Neural cell (in vitro differentiated cells): ENCODE data around the gene VASN. TPM values are rescaled to one million over a fixed set of nuclear protein-coding genes. Genes with fewer than 3 reads are reported as not detected.

Experiments used
- H2AFZ ChIP-seq: fragments of 200-600, 300-800 bp; sonication (generic), shearing (Covaris generic); 2 replicates; pipeline ENCODE4 v1.6.0; 2014; ENCODE audit warnings: low read depth, mild to moderate bottlenecking, antibody characterized with exemption, low read length, moderate library complexity
- H3F3A ChIP-seq: fragments of 200-600 bp; shearing (Covaris generic); 2 replicates; pipeline ENCODE4 v1.6.1; 2016; ENCODE audit warnings: mild to moderate bottlenecking, moderate library complexity, mixed read lengths, antibody characterized with exemption, low read length; ENCODE audit not compliant: insufficient read depth, poor library complexity, severe bottlenecking
- H3K27ac ChIP-seq: fragments of 200-600, 300-800 bp; sonication (generic), shearing (Covaris generic); 2 replicates; pipeline ENCODE4 v1.5.1; 2014; ENCODE audit warnings: mild to moderate bottlenecking, low read length, moderate library complexity
- H3K27me3 ChIP-seq: fragments of 300-800, 200-600 bp; sonication (generic), shearing (Covaris generic); 2 replicates; pipeline ENCODE4 v1.6.0; 2014; ENCODE audit warnings: mild to moderate bottlenecking, low read depth, low read length, moderate library complexity; ENCODE audit not compliant: insufficient read depth
- H3K36me3 ChIP-seq: fragments of 300-800, 200-600 bp; sonication (generic), shearing (Covaris generic); 2 replicates; pipeline ENCODE4 v1.5.1; 2014; ENCODE audit warnings: mild to moderate bottlenecking, antibody characterized with exemption, low read length, moderate library complexity; ENCODE audit not compliant: insufficient read depth
- H3K4me2 ChIP-seq: fragments of 300-800, 200-600 bp; sonication (generic), shearing (Covaris generic); 2 replicates; pipeline ENCODE4 v1.6.0; 2014; ENCODE audit warnings: mild to moderate bottlenecking, low read length
- H3K4me3 ChIP-seq: fragments of 300-800, 200-600 bp; sonication (generic), shearing (Covaris generic); 2 replicates; pipeline ENCODE4 v1.5.1; 2014; ENCODE audit warnings: mild to moderate bottlenecking, low read length, moderate library complexity
- H3K79me2 ChIP-seq: fragments of 200-600 bp; shearing (Covaris generic); replicated peaks from 2 replicates; pipeline ENCODE4 v1.6.0; 2014; ENCODE audit warnings: mild to moderate bottlenecking, low read length, moderate library complexity; ENCODE audit not compliant: insufficient read depth
- H3K9ac ChIP-seq: fragments of 300-800, 200-600 bp; sonication (generic), shearing (Covaris generic); 2 replicates; pipeline ENCODE4 v1.6.1; 2016; ENCODE audit warnings: mild to moderate bottlenecking, low read length, mixed read lengths
- H3K9me2 ChIP-seq: fragments of 200-600 bp; shearing (Covaris generic); 2 replicates; pipeline ENCODE4 v1.6.1; 2016; ENCODE audit warnings: mild to moderate bottlenecking, low read length, mixed read lengths; ENCODE audit not compliant: insufficient read depth
- H3K9me3 ChIP-seq: fragments of 200-600, 300-800 bp; sonication (generic), shearing (Covaris generic); 2 replicates; pipeline ENCODE4 v1.6.1; 2016; ENCODE audit warnings: mild to moderate bottlenecking, mixed run types, low read length, moderate library complexity, mixed read lengths
- H4K20me1 ChIP-seq: fragments of 200-600 bp; shearing (Covaris generic); 2 replicates; pipeline ENCODE4 v1.6.1; 2016; ENCODE audit warnings: mild to moderate bottlenecking, mixed run types; ENCODE audit not compliant: insufficient read depth
- EP300 ChIP-seq: fragments of 450-650 bp; conservative IDR thresholded peaks from 2 replicates; pipeline ENCODE4 v1.6.1; 2014; ENCODE audit warnings: antibody characterized with exemption, mild to moderate bottlenecking, moderate library complexity; ENCODE audit not compliant: poor library complexity, severe bottlenecking
- EZH2 ChIP-seq: fragments of 200-600, 300-800 bp; shearing (Covaris generic), sonication (generic); IDR thresholded peaks from 2 replicates; pipeline ENCODE4 v1.6.1; 2014; ENCODE audit warnings: antibody characterized with exemption, low read length, borderline replicate concordance, mild to moderate bottlenecking; ENCODE audit not compliant: insufficient read depth, poor library complexity, severe bottlenecking
- MXI1 ChIP-seq: fragments of 450-650 bp; conservative IDR thresholded peaks from 2 replicates; pipeline ENCODE4 v1.6.1; 2014; ENCODE audit warnings: antibody characterized with exemption, mild to moderate bottlenecking; ENCODE audit not compliant: poor library complexity, severe bottlenecking
- POLR2AphosphoS5 ChIP-seq: IDR thresholded peaks from 2 replicates; pipeline ENCODE4 v1.6.1; 2012
- RAD21 ChIP-seq: fragments of 450-650 bp; conservative IDR thresholded peaks from 2 replicates; pipeline ENCODE4 v1.6.1; 2014; ENCODE audit warnings: antibody characterized with exemption, mild to moderate bottlenecking, moderate library complexity
- SMC3 ChIP-seq: fragments of 450-650 bp; conservative IDR thresholded peaks from 2 replicates; pipeline ENCODE4 v1.6.1; 2014; ENCODE audit warnings: antibody characterized with exemption, mild to moderate bottlenecking, moderate library complexity; ENCODE audit not compliant: poor library complexity
- TAF1 ChIP-seq: IDR thresholded peaks from 2 replicates; pipeline ENCODE4 v1.6.1; 2012; ENCODE audit warnings: low read depth
- polyA plus RNA-seq: library from polyadenylated mRNA; depleted of rRNA; stranded (reverse); fragments of >200 nt; gene quantifications from 2 replicates; pipeline ENCODE4 v1.2.3, GENCODE V29; 2014
- TF ChIP-seq, protein P1 (sequence below): fragments of 450-650 bp; IDR thresholded peaks from 2 replicates; pipeline ENCODE4 v1.5.1; 2014; ENCODE audit warnings: antibody characterized with exemption, mild to moderate bottlenecking, moderate library complexity; ENCODE audit not compliant: poor library complexity, severe bottlenecking
- TF ChIP-seq, protein P2 (sequence below): IDR thresholded peaks from 2 replicates; pipeline ENCODE4 v1.6.1; 2012; ENCODE audit warnings: borderline replicate concordance

The VASN gene
- polyA plus RNA-seq, 1 donor from 2014 or later = 0.57 TPM

DNA sequence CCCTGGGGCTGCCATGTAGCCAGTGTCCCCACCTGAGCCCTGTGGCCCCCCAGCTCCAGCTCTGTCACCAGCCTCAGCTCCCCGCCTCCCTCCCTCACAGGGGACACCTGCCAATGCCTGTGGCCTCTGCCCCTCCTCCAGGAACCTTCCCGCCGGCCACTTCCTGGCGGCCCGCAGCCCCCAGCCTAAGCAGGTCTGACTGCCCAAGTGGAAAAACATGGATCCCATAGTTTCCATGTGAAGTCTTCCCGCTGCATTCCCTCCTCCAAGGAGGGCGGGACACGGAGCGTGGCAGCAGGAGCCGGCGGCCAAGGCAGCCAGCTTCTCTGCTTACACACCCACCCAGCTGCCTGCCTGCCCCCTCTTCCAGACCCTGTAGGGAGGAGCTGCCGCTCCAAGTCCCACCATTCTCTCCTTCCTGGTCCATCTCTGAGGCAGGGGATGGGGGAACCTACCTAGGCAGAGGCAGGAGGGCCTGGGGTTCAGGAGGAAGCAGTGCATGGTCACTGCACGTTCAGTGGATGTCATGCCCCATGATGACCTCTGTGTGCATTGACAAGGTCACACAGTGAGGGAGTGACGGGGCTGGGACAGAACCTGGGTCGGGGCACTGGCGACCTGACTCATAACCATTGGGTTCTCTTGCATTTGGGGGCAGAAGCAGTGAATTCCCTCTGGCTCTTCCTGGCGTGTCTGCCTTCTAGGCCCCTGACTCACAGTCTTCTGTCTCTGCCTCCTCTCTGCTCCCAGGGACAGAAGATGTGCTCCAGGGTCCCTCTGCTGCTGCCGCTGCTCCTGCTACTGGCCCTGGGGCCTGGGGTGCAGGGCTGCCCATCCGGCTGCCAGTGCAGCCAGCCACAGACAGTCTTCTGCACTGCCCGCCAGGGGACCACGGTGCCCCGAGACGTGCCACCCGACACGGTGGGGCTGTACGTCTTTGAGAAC is 8.7 kb downstream of the VASN start:
- H3K27ac ChIP-seq = no peak overlapping the region
- H3K36me3 ChIP-seq = no peaks in the 10 kb centered on the region
- no peak overlapping the region for H3K9ac ChIP-seq
- no peak overlapping the region for H2AFZ ChIP-seq
- H3K79me2 ChIP-seq = no peaks in the 10 kb centered on the region
- H3K9me3 ChIP-seq = no peaks in the 10 kb centered on the region
- H4K20me1 ChIP-seq = no peaks in the 10 kb centered on the region
- H3K4me2 ChIP-seq = no peak overlapping the region
- H3K4me3 ChIP-seq = no peak overlapping the region
- TF ChIP-seq, protein P1, sequence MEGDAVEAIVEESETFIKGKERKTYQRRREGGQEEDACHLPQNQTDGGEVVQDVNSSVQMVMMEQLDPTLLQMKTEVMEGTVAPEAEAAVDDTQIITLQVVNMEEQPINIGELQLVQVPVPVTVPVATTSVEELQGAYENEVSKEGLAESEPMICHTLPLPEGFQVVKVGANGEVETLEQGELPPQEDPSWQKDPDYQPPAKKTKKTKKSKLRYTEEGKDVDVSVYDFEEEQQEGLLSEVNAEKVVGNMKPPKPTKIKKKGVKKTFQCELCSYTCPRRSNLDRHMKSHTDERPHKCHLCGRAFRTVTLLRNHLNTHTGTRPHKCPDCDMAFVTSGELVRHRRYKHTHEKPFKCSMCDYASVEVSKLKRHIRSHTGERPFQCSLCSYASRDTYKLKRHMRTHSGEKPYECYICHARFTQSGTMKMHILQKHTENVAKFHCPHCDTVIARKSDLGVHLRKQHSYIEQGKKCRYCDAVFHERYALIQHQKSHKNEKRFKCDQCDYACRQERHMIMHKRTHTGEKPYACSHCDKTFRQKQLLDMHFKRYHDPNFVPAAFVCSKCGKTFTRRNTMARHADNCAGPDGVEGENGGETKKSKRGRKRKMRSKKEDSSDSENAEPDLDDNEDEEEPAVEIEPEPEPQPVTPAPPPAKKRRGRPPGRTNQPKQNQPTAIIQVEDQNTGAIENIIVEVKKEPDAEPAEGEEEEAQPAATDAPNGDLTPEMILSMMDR = no peak
- TF ChIP-seq POLR2AphosphoS5 = no peak
- TF ChIP-seq RAD21 = no peak
- TF ChIP-seq EZH2 = no peak
- no peak for TF ChIP-seq TAF1
- TF ChIP-seq, protein P2, sequence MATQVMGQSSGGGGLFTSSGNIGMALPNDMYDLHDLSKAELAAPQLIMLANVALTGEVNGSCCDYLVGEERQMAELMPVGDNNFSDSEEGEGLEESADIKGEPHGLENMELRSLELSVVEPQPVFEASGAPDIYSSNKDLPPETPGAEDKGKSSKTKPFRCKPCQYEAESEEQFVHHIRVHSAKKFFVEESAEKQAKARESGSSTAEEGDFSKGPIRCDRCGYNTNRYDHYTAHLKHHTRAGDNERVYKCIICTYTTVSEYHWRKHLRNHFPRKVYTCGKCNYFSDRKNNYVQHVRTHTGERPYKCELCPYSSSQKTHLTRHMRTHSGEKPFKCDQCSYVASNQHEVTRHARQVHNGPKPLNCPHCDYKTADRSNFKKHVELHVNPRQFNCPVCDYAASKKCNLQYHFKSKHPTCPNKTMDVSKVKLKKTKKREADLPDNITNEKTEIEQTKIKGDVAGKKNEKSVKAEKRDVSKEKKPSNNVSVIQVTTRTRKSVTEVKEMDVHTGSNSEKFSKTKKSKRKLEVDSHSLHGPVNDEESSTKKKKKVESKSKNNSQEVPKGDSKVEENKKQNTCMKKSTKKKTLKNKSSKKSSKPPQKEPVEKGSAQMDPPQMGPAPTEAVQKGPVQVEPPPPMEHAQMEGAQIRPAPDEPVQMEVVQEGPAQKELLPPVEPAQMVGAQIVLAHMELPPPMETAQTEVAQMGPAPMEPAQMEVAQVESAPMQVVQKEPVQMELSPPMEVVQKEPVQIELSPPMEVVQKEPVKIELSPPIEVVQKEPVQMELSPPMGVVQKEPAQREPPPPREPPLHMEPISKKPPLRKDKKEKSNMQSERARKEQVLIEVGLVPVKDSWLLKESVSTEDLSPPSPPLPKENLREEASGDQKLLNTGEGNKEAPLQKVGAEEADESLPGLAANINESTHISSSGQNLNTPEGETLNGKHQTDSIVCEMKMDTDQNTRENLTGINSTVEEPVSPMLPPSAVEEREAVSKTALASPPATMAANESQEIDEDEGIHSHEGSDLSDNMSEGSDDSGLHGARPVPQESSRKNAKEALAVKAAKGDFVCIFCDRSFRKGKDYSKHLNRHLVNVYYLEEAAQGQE = no peak
- TF ChIP-seq MXI1 = no peak
- no peak for TF ChIP-seq EP300
- TF ChIP-seq SMC3 = no peak
- no peaks in the 10 kb centered on the region for H3F3A ChIP-seq
- H3K27me3 ChIP-seq = no peaks in the 10 kb centered on the region
- H3K9me2 ChIP-seq = no peaks in the 10 kb centered on the region

DNA sequence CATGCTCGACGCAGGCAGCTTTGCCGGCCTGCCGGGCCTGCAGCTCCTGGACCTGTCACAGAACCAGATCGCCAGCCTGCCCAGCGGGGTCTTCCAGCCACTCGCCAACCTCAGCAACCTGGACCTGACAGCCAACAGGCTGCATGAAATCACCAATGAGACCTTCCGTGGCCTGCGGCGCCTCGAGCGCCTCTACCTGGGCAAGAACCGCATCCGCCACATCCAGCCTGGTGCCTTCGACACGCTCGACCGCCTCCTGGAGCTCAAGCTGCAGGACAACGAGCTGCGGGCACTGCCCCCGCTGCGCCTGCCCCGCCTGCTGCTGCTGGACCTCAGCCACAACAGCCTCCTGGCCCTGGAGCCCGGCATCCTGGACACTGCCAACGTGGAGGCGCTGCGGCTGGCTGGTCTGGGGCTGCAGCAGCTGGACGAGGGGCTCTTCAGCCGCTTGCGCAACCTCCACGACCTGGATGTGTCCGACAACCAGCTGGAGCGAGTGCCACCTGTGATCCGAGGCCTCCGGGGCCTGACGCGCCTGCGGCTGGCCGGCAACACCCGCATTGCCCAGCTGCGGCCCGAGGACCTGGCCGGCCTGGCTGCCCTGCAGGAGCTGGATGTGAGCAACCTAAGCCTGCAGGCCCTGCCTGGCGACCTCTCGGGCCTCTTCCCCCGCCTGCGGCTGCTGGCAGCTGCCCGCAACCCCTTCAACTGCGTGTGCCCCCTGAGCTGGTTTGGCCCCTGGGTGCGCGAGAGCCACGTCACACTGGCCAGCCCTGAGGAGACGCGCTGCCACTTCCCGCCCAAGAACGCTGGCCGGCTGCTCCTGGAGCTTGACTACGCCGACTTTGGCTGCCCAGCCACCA is 9.7 kb downstream of the VASN start:
- H3K4me2 ChIP-seq = no peak overlapping the region
- no peak overlapping the region for H3K9ac ChIP-seq
- no peaks in the 10 kb centered on the region for H3K9me2 ChIP-seq
- H4K20me1 ChIP-seq = no peaks in the 10 kb centered on the region
- H3K27me3 ChIP-seq = no peaks in the 10 kb centered on the region
- H3K79me2 ChIP-seq = no peaks in the 10 kb centered on the region
- no peaks in the 10 kb centered on the region for H3F3A ChIP-seq
- no peak overlapping the region for H2AFZ ChIP-seq
- H3K27ac ChIP-seq = no peak overlapping the region
- no peak for TF ChIP-seq TAF1
- TF ChIP-seq, protein P1 = no peak
- no peak for TF ChIP-seq POLR2AphosphoS5
- no peak for TF ChIP-seq EZH2
- no peak for TF ChIP-seq RAD21
- no peak for TF ChIP-seq EP300
- TF ChIP-seq MXI1 = no peak
- TF ChIP-seq, protein P2 = no peak
- no peak for TF ChIP-seq SMC3
- H3K4me3 ChIP-seq = no peak overlapping the region
- H3K36me3 ChIP-seq = no peaks in the 10 kb centered on the region
- H3K9me3 ChIP-seq = no peaks in the 10 kb centered on the region
